Fibroblast of skin of scalp (primary cell): ENCODE measurements around the gene SPDYE2. TPM values are rescaled to one million over a fixed set of nuclear protein-coding genes. Genes with fewer than 3 reads are reported as not detected.
"Not testable (repeated sequence)": the region's sequence is repeated elsewhere in the genome, so short reads cannot be mapped to it uniquely, and the experiment has no call there.

Experiments used
- DNase-seq: peaks from one replicate; pipeline ENCODE4 v3.0.0-alpha.2; 2013
- polyA plus RNA-seq, 2 experiments: library from polyadenylated mRNA; unstranded; fragments of 120-200 nt; gene quantifications; one replicate each; pipeline ENCODE4 v1.2.1, GENCODE V29; 2013; ENCODE audit not compliant: insufficient read length in 2 of 2

The SPDYE2 gene
- polyA plus RNA-seq (2013, experiment 1 of 2; ENCODE audit: insufficient read length) = 3.7 TPM
- polyA plus RNA-seq (2013, experiment 2 of 2; ENCODE audit: insufficient read length) = 3.8 TPM

- not testable (repeated sequence) for DNase-seq
Observed at GRCh38 chr7:102550808-102551422, at the start of gene SPDYE2. Gene SPDYE2, plus strand, starts transcription at chr7:102551226. Its CDS starts 2,030 bp downstream, at chr7:102553256.

GRCh38 chr7:102503141-102503540 lies 47.9 kb upstream of the SPDYE2 start:
- not testable (repeated sequence) for DNase-seq

GRCh38 chr7:102505298-102506185 lies 45.5 kb upstream of the SPDYE2 start:
- not testable (repeated sequence) for DNase-seq

GRCh38 chr7:102507410-102508088 lies 43.5 kb upstream of the SPDYE2 start:
- not testable (repeated sequence) for DNase-seq

- DNase-seq = not testable (repeated sequence)
Observed at GRCh38 chr7:102510575-102510974, 40.5 kb upstream of the SPDYE2 start.

- not testable (repeated sequence) for DNase-seq
Observed at GRCh38 chr7:102511860-102512522, 39.0 kb upstream of the SPDYE2 start.

- DNase-seq = peak; percentile 96
Observed at GRCh38 chr7:102512642-102513221, 38.3 kb upstream of the SPDYE2 start.

- not testable (repeated sequence) for DNase-seq
Observed at GRCh38 chr7:102514881-102515721, 35.9 kb upstream of the SPDYE2 start.

- not testable (repeated sequence) for DNase-seq
Observed at GRCh38 chr7:102515889-102516288, 35.1 kb upstream of the SPDYE2 start.

- not testable (repeated sequence) for DNase-seq
Observed at GRCh38 chr7:102516951-102517350, 34.1 kb upstream of the SPDYE2 start.

- peak; percentile 29 for DNase-seq
Observed at GRCh38 chr7:102517550-102518147, 33.4 kb upstream of the SPDYE2 start, which contains the start of gene RASA4B. Gene RASA4B, minus strand, starts transcription at chr7:102517777. Its CDS starts 67 bp downstream, at chr7:102517710.

GRCh38 chr7:102520797-102521196 lies 30.2 kb upstream of the SPDYE2 start:
- not testable (repeated sequence) for DNase-seq

GRCh38 chr7:102524803-102525202 lies 26.2 kb upstream of the SPDYE2 start:
- DNase-seq = not testable (repeated sequence)

- not testable (repeated sequence) for DNase-seq
Observed at GRCh38 chr7:102527182-102527581, 23.8 kb upstream of the SPDYE2 start.

GRCh38 chr7:102527822-102528793 lies 22.9 kb upstream of the SPDYE2 start:
- DNase-seq = not testable (repeated sequence)

GRCh38 chr7:102531583-102531982 lies 19.4 kb upstream of the SPDYE2 start:
- DNase-seq = not testable (repeated sequence)

- not testable (repeated sequence) for DNase-seq
Observed at GRCh38 chr7:102532127-102532526, 18.9 kb upstream of the SPDYE2 start.

GRCh38 chr7:102535062-102535615 lies 15.9 kb upstream of the SPDYE2 start:
- not testable (repeated sequence) for DNase-seq

GRCh38 chr7:102540604-102541003 lies 10.4 kb upstream of the SPDYE2 start:
- not testable (repeated sequence) for DNase-seq
